Non-pigmented ciliary epithelial cell (primary cell): Measurements from ENCODE around the gene CELA2B.
"Not testable (repeated sequence)": the region's sequence is repeated elsewhere in the genome, so short reads cannot be mapped to it uniquely, and the experiment has no call there.

ENCODE experiments used
- DNase-seq: peaks from one replicate; pipeline ENCODE4 v3.0.0-alpha.2; 2010; ENCODE audit warnings: low read depth

The CELA2B gene

GRCh38 chr1:15501208-15502032 is 25.5 kb downstream of the CELA2B start:
- no peak for DNase-seq

- DNase-seq: no peak
These were observed 28.5 kb downstream of the CELA2B start for GRCh38 chr1:15504436-15504835.

- DNase-seq: no peak
These were observed 30.9 kb downstream of the CELA2B start for GRCh38 chr1:15506831-15507230.

GRCh38 chr1:15507278-15507677 is 31.4 kb downstream of the CELA2B start:
- DNase-seq: no peak

- no peak for DNase-seq
These were observed 33.0 kb downstream of the CELA2B start for GRCh38 chr1:15508700-15509487.

GRCh38 chr1:15509586-15509985 is 33.7 kb downstream of the CELA2B start:
- DNase-seq: no peak

GRCh38 chr1:15510611-15511405 is 34.9 kb downstream of the CELA2B start:
- DNase-seq: no peak

- no peak for DNase-seq
These were observed 37.3 kb downstream of the CELA2B start for GRCh38 chr1:15513192-15513591.

- DNase-seq: no peak
These were observed 38.0 kb downstream of the CELA2B start for GRCh38 chr1:15513919-15514318.

- DNase-seq: not testable (repeated sequence)
These were observed 38.7 kb downstream of the CELA2B start for GRCh38 chr1:15514557-15514956.

- DNase-seq: no peak
These were observed 39.2 kb downstream of the CELA2B start for GRCh38 chr1:15515022-15515663.

GRCh38 chr1:15519625-15520024 is 43.7 kb downstream of the CELA2B start:
- DNase-seq: no peak

- not testable (repeated sequence) for DNase-seq
These were observed 45.5 kb downstream of the CELA2B start for GRCh38 chr1:15521206-15521906.

GRCh38 chr1:15522551-15522950 is 46.6 kb downstream of the CELA2B start:
- no peak for DNase-seq

GRCh38 chr1:15523104-15524020 is 47.5 kb downstream of the CELA2B start:
- no peak for DNase-seq

GRCh38 chr1:15524021-15524282 is 48.0 kb downstream of the CELA2B start, which contains the start of gene CASP9:
TSS of gene CASP9 (minus strand) at chr1:15524215. CDS start at chr1:15524200, 15 bp downstream.
- DNase-seq: no peak

- DNase-seq: peak; percentile 71
These were observed 48.6 kb downstream of the CELA2B start for GRCh38 chr1:15524283-15525049.

GRCh38 chr1:15525050-15526020 is 49.4 kb downstream of the CELA2B start:
- DNase-seq: peak; percentile 92
